ENCODE measurements around the gene C19orf12.

DNA sequence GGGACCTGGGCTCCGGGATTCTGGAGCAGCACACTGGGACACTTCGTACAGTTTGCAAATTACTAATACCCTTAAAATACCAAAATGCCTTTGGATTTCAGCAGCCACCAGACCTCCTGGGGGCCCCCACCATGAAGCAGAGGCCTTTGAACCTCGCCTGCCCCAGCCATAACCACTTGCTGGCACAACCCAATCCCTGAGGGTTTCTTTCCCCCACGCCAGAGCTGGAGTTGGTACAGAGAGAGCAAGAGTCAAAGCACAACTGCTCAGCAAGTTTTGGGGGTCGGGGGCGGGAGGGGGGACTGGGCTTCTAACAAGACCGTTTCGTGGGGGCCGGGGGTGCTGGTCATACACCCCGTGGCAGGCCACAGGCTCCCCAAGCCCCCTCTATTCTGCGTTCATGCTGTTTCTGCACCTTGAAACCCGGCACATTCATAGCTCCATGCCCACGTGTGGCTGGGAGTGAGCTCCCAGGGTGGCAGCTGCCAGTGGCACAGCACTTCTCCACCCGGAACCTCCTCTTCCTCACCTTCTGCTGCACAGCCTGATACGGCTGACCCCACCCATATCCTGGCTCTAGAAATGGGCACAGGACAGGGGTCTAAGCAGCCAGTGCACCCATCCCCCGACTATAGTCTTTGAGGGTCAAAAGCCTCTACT, 32.7 kb downstream of the C19orf12 start:
- TF ChIP-seq TAF1 (IDR thresholded peaks at IDR 0.05; ENCODE audit: low read depth, low read length): no peak
- no peak for TF ChIP-seq POLR2A (IDR thresholded peaks at IDR 0.05; ENCODE audit: low read depth, low read length)
- TF ChIP-seq POLR2AphosphoS5 (IDR thresholded peaks at IDR 0.05; ENCODE audit: low read depth, low read length): no peak
- no peak for TF ChIP-seq PAX5 (IDR thresholded peaks at IDR 0.05; ENCODE audit: insufficient read depth, low read length, severe bottlenecking)
- TF ChIP-seq SPI1 (IDR thresholded peaks at IDR 0.05; ENCODE audit: low read depth, low read length): no peak

Measured in GM12891 (cell line).